ENCODE measurements around the gene COL9A1. TPM values are rescaled to one million over a fixed set of nuclear protein-coding genes. Genes with fewer than 3 reads are reported as not detected.

The COL9A1 gene
- total and polyA plus RNA-seq, 2 of the 4 experiments (the other 2 are of a cell fraction), result not detected

DNA sequence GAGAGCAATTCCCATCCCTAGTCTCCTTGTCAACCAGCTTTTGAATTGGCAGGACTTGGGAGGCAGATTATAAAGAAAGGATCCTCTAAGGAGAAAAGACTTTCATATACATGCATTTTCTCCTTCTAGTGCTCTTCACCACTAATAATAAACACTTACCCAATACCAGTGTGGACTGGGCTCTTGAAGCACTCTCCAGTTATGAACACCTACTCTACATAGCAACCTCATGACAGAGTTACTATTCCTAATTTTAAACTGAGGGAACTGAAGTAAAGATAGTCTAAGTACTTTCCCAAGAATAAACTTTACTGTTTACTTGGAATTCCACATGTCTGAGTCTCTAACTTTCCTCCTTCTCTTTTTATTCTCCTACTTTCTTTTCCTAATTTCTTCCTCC is 4.8 kb downstream of the COL9A1 start:
- Histone ChIP-seq H3K79me1 (ENCODE audit: low read depth in 1 of 2, low read length in 2 of 2) (no peaks in the 10 kb centered on the region), H2AFZ (replicated peaks; ENCODE audit: low read length, poor library complexity) (no peak overlapping the region), H3K14ac (replicated peaks; ENCODE audit: low read depth, low read length) (no peak overlapping the region), H2BK15ac (ENCODE audit: low read depth, low read length) (no peak overlapping the region), H3K23ac (ENCODE audit: low read depth, low read length) (no peak overlapping the region), H3K4me1 (ENCODE audit: control insufficient read depth, insufficient read depth, low read length) (no peaks in the 10 kb centered on the region), H3K4ac (ENCODE audit: low read depth, low read length) (no peak overlapping the region), H2AK5ac (ENCODE audit: low read depth, low read length) (no peak overlapping the region), H4K91ac (ENCODE audit: insufficient read depth, low read depth, low read length) (no peak overlapping the region), H2BK5ac (ENCODE audit: low read depth, low read length, poor library complexity, severe bottlenecking) (no peak overlapping the region), H3K4me3 (ENCODE audit: insufficient read depth, low read depth, low read length) (no peak overlapping the region), H3K9me3 (ENCODE audit: control insufficient read depth, insufficient read depth, low read length) (no peaks in the 10 kb centered on the region), H3K27me3 (ENCODE audit: control insufficient read depth, insufficient read depth, low read length) (peaks cover 4% of the 10 kb centered on the region), H3K27ac (ENCODE audit: insufficient read depth, low read length) (no peak overlapping the region), H4K5ac (ENCODE audit: low read depth, low read length) (no peak overlapping the region), H3K18ac (ENCODE audit: low read depth, low read length) (no peak overlapping the region), H3K9ac (ENCODE audit: low read depth, low read length) (no peak overlapping the region), H3K36me3 (ENCODE audit: control insufficient read depth, insufficient read depth, low read length) (no peaks in the 10 kb centered on the region), H4K8ac (ENCODE audit: low read depth in 2 of 2, low read length in 2 of 2) (no peak overlapping the region), H3K56ac (ENCODE audit: extremely low read depth, insufficient read depth, low read length) (no peak overlapping the region), H3K9me1 (ENCODE audit: insufficient read depth, low read length) (no peaks in the 10 kb centered on the region), H2BK120ac (ENCODE audit: low read depth, low read length) (no peak overlapping the region), H2AK9ac (replicated peaks; ENCODE audit: low read depth, low read length, poor library complexity) (no peak overlapping the region), H4K20me1 (ENCODE audit: insufficient read depth, low read length) (no peaks in the 10 kb centered on the region), H2BK20ac (ENCODE audit: low read depth, low read length) (no peak overlapping the region), H3K4me2 (ENCODE audit: low read depth, low read length) (no peak overlapping the region)
- TF ChIP-seq MAZ (IDR thresholded peaks at IDR 0.05; ENCODE audit: borderline replicate concordance, low read depth, low read length) (no peak), SMC3 (IDR thresholded peaks at IDR 0.05; ENCODE audit: low read depth, low read length) (no peak), ELK1 (IDR thresholded peaks at IDR 0.05; ENCODE audit: borderline replicate concordance, low read depth, low read length) (no peak), RCOR1 (IDR thresholded peaks at IDR 0.05; ENCODE audit: insufficient replicate concordance, low read length) (no peak), RAD21 (IDR thresholded peaks at IDR 0.05; ENCODE audit: low read length) (no peak), CEBPB (IDR thresholded peaks at IDR 0.05; ENCODE audit: low read depth, low read length) (no peak), CHD1 (IDR thresholded peaks at IDR 0.05; ENCODE audit: low read depth, low read length) (no peak), BHLHE40 (IDR thresholded peaks at IDR 0.05; ENCODE audit: low read depth, low read length) (no peak), CTCF (conservative IDR thresholded peaks at IDR 0.05; ENCODE audit: low read depth, low read length) (no peak)
- TF ChIP-seq, protein P1, sequence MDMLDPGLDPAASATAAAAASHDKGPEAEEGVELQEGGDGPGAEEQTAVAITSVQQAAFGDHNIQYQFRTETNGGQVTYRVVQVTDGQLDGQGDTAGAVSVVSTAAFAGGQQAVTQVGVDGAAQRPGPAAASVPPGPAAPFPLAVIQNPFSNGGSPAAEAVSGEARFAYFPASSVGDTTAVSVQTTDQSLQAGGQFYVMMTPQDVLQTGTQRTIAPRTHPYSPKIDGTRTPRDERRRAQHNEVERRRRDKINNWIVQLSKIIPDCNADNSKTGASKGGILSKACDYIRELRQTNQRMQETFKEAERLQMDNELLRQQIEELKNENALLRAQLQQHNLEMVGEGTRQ (IDR thresholded peaks at IDR 0.05; ENCODE audit: low read depth, low read length), result no peak
- ChIA-PET POLR2A (ENCODE audit: unreplicated experiment) (no interaction called here), CTCF (interaction anchor here (1.1 kb wide), 1 partner anchor 11 kb away, joined by 3 read pairs; no protein-coding TSS in a partner anchor)
- no TSS peak for BruUV-seq (replicated peaks)
- dilution Hi-C loops (cut with HindIII; ENCODE audit: low sequenced_read_pairs, unreplicated experiment), result no loop called here
- ATAC-seq (ENCODE audit: low read depth) (no peak), DNase-seq (no peak)
- in situ Hi-C loops (cut with MboI; ENCODE audit: low sequenced_read_pairs), result no loop called here
- intact Hi-C loops (cut with micrococcal nuclease), result no loop called here
